Loucy (cell line): ENCODE data around the gene PLXNB3.

Experiments used
- EZH2phosphoT487 ChIP-seq: fragments of 200-600 bp; IDR thresholded peaks from 2 replicates; pipeline ENCODE4 v1.6.1; 2018; ENCODE audit warnings: antibody characterized with exemption, mild to moderate bottlenecking, moderate library complexity, borderline replicate concordance
- TF ChIP-seq, protein P1 (sequence below): fragments of 200-600 bp; sonication (generic); conservative IDR thresholded peaks from 2 replicates; pipeline ENCODE4 v1.5.1; 2014; ENCODE audit warnings: mild to moderate bottlenecking, antibody characterized with exemption, low read length

DNA sequence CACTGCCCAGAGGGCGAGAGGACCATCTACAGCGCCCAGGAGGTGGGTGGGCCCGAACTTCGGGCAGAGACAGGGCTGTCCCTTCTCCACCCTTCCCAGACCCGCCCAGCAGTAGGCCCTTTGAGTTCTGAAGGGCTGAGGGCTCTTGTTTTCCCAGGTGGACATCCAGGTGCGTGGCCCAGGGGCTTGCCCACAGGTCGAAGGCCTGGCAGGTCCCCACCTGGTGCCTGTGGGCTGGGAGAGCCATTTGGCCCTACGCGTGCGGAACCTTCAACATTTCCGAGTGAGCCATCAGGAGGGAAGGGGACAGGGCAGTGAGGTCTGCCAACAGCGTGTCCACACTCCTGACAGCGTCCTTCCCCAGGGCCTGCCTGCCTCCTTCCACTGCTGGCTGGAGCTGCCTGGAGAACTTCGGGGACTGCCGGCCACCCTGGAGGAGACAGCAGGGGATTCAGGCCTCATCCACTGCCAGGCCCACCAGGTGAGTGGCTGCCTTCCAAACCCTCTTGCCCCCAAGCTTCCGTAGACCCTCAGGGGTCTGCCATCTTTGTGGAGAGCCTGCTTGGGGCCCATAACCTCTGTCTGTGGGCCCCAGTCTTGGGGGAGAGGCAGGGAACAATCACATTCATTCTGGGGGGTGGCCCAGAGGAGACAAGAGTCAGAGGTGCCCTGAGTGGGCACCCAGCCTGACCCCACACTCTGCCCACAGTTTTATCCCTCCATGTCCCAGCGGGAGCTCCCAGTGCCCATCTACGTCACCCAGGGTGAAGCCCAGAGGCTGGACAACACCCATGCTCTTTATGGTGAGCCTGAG, 6.8 kb downstream of the PLXNB3 start:
- TF ChIP-seq, protein P1, sequence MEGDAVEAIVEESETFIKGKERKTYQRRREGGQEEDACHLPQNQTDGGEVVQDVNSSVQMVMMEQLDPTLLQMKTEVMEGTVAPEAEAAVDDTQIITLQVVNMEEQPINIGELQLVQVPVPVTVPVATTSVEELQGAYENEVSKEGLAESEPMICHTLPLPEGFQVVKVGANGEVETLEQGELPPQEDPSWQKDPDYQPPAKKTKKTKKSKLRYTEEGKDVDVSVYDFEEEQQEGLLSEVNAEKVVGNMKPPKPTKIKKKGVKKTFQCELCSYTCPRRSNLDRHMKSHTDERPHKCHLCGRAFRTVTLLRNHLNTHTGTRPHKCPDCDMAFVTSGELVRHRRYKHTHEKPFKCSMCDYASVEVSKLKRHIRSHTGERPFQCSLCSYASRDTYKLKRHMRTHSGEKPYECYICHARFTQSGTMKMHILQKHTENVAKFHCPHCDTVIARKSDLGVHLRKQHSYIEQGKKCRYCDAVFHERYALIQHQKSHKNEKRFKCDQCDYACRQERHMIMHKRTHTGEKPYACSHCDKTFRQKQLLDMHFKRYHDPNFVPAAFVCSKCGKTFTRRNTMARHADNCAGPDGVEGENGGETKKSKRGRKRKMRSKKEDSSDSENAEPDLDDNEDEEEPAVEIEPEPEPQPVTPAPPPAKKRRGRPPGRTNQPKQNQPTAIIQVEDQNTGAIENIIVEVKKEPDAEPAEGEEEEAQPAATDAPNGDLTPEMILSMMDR: no peak
- no peak for TF ChIP-seq EZH2phosphoT487
